K562 (cell line): ENCODE data around the gene FRMD1. TPM values are rescaled to one million over a fixed set of nuclear protein-coding genes. Genes with fewer than 3 reads are reported as not detected.

Source experiments
- CBFB ChIP-seq: sonication (generic); formaldehyde crosslinking; IDR thresholded peaks from 2 replicates; pipeline ENCODE4 v1.4.0; 2020; ENCODE audit warnings: mild to moderate bottlenecking, missing genetic modification reagents
- CHAMP1 ChIP-seq: fragments of 450-650 bp; IDR thresholded peaks from 2 replicates; pipeline ENCODE4 v1.6.1; 2016; ENCODE audit warnings: mild to moderate bottlenecking
- CHD4 ChIP-seq: fragments of 200-600 bp; sonication (generic); IDR thresholded peaks from 3 replicates; pipeline ENCODE4 v1.6.1; 2012; ENCODE audit warnings: low read depth, mild to moderate bottlenecking, mixed read lengths, low read length, inconsistent platforms; ENCODE audit not compliant: insufficient read depth, insufficient replicate concordance, poor library complexity, severe bottlenecking
- DLX4 ChIP-seq: fragments of 250-450 bp; sonication (Bioruptor Pico); IDR thresholded peaks from 2 replicates; pipeline ENCODE4 v1.6.1; 2021; ENCODE audit warnings: mild to moderate bottlenecking
- FIP1L1 ChIP-seq: fragments of 200-400 bp; formaldehyde crosslinking; IDR thresholded peaks from 2 replicates; pipeline ENCODE4 v1.6.1; 2018; ENCODE audit warnings: mild to moderate bottlenecking, low read depth, low read length; ENCODE audit not compliant: poor library complexity, severe bottlenecking
- MIER1 ChIP-seq: fragments of 450-650 bp; IDR thresholded peaks from 2 replicates; pipeline ENCODE4 v1.6.1; 2016; ENCODE audit warnings: antibody characterized with exemption, mild to moderate bottlenecking, low read depth
- MYBL2 ChIP-seq, 2 experiments: fragments of 450-650 bp in 1 of 2; sonication (generic) in 1 of 2; formaldehyde crosslinking in 1 of 2; IDR thresholded peaks; 2 replicates each; pipeline versions ENCODE4 v1.6.1 to v1.8.1; 2017 to 2022; ENCODE audit warnings: borderline replicate concordance in 1 of 2, inconsistent platforms in 1 of 2, low read depth in 1 of 2, mild to moderate bottlenecking in 1 of 2, missing genetic modification reagents in 1 of 2, moderate library complexity in 1 of 2
- RREB1 ChIP-seq: fragments of 250-450 bp; sonication (Bioruptor Pico); IDR thresholded peaks from 2 replicates; pipeline ENCODE4 v1.4.0; 2020
- polyA plus RNA-seq, 8 experiments: library from polyadenylated mRNA; depleted of rRNA in 4 of 8; stranded (reverse) in 5 of 8; unstranded in 3 of 8; fragments of >200 nt; fragmentation: Nextera tagmentation in 2 of 8; fragmentation: Illumina TruSeq in 1 of 8; extraction: Ambion mirVana in 2 of 8; extraction: Trizol in 1 of 8; gene quantifications; 2 replicates each; pipeline versions ENCODE4 v1.2.1 to v1.2.3, GENCODE V29; 2011 to 2014; ENCODE audit warnings: inconsistent platforms in 1 of 8, missing spikeins in 1 of 8
- total RNA-seq, 7 experiments: library from RNA; depleted of rRNA in 6 of 7; stranded (reverse); fragments of >200 nt in 6 of 7; fragmentation: Illumina TruSeq in 2 of 7; extraction: Trizol in 2 of 7; gene quantifications; 2 replicates each; pipeline versions ENCODE4 v1.2.1 to v1.2.3, GENCODE V29; 2011 to 2021; ENCODE audit warnings: low replicate concordance in 1 of 7
- TF ChIP-seq, protein P1 (sequence below): sonication (generic); formaldehyde crosslinking; IDR thresholded peaks from 2 replicates; pipeline ENCODE4 v1.8.0; 2022; ENCODE audit warnings: mild to moderate bottlenecking, missing genetic modification reagents

FRMD1 gene
- total and polyA plus RNA-seq, 9 of the 15 experiments (the other 6 are each of a cell fraction or from before 2014, with no cell fraction given) = 0.01 to 0.04 (median 0.01) TPM; not detected in 6

DNA sequence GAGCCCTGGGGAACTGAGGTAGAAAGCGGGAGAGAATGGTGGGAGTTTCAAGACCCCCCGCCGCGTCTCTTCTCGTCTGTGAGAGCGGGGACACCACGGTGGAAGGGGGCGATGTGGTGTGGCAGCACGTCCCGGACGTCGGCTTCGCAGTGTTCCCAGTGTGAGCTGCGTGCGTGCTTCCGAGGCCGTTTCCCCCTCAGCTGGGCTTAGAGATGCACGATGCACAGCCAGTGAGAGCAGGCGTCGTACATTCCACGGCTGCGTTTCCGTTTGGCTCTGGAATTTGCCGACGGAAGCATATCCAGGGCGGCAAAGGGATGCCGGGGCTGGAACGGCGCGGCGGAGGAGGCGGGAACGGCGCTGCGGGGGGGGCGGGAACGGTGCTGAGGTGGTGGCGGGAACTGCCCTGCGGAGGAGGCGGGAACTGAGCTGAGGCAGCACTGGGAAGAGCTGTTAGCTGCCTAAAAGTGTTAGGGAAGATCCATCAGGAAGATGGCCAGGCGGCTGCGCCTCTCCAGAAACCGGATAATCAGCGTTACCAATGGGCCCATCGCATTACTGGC, 43.8 kb downstream of the FRMD1 start (continued):
- TF ChIP-seq RREB1 (CRISPR knock-in tag) = no peak
- TF ChIP-seq, protein P1, sequence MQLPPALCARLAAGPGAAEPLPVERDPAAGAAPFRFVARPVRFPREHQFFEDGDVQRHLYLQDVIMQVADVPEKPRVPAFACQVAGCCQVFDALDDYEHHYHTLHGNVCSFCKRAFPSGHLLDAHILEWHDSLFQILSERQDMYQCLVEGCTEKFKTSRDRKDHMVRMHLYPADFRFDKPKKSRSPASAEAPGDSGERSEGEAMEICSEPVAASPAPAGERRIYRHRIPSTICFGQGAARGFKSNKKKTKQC (CRISPR knock-in tag) = peak; percentile 54; the same call in 1 of the 2 replicates
- TF ChIP-seq CBFB = no peak
- TF ChIP-seq FIP1L1 = no peak
- TF ChIP-seq MIER1 = peak; percentile 86
- no peak for TF ChIP-seq CHD4
- no peak for TF ChIP-seq DLX4
- TF ChIP-seq MYBL2 (IDR thresholded peaks at IDR 0.05; ENCODE audit: low read depth) = no peak
- TF ChIP-seq MYBL2 (CRISPR knock-in tag; IDR thresholded peaks at IDR 0.05; ENCODE audit: borderline replicate concordance) = no peak
- TF ChIP-seq CHAMP1 = no peak
